ENCODE results near the gene ELMO1.

The ELMO1 gene

DNA sequence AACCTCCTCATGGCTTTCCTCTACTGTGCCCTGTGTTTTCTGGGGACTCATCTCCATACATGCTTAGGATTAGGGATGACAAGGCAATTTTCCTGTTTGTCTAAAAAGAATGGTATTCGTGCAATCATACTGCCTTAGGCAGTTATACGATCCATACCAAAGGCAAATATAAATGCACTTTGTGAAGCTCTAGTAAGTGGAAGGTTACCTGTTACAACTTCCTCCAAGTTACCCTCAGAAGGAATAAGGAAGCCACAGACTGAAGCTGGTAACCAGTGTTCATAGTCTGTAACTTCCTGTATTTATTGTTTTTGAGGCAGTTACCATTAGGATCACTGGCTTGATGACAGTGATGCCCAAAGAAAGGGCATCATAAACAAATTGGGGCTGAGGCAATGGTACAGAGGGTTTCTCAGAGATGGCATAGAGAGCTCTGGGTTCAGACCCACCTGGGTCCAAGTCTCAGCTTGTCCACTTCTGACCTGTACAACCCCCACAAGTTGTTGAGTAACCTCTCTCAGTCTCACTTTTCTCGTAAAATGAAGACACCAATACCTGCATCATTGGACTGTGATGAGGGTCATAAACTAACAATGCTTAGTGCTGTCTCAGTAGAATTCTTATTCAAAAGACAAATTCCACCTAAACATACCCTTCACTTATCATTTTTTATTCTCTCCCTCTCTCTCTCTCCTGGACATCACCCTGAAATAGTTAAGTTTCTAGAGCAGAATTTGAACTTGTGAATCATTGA, 138.2 kb downstream of the ELMO1 start:
- DNase-seq (ENCODE audit: low read depth), result no peak

DNA sequence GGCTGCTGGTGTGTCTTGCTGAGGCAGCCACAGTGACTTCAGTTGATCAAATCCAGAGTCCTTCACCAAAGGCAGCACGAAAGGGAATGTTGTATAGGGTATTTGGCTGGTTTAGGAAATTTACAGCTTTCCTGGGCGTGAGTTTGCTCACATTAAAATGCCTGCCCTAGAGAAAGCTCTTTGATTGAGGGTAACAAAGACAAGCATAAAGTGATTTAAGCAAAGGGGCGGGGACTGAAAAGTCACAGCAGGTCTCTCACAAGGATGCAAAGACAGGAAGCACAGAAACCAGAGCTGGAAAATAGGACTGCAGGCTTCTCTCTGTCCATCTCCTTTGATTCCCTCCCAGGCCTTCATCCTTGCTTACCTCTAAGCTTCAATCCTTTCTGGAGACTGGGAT, 139.2 kb downstream of the ELMO1 start:
- DNase-seq (ENCODE audit: low read depth), result no peak

DNA sequence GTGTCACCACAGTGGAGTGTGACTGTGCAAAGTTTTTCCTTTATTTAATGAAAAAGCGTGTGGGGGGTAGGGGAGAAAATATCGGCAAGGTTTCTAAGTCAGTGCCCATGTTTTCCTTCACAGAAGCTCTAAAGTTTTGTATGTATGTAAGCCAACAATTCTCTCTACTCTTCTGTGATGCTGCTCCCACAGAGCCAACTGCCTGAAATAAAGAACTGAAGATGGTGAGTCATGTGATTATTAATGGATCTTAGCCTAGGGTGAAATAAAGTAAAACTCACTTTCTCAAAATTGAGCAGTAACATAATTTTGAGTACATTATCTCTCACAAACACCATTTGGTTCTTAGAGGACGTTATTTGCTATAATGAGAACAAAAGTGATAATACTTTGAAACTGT, 143.7 kb downstream of the ELMO1 start:
- DNase-seq (ENCODE audit: low read depth), result no peak

GRCh38 chr7:37297546-37297945, 151.1 kb downstream of the ELMO1 start:
- no peak for DNase-seq (ENCODE audit: low read depth)

DNA sequence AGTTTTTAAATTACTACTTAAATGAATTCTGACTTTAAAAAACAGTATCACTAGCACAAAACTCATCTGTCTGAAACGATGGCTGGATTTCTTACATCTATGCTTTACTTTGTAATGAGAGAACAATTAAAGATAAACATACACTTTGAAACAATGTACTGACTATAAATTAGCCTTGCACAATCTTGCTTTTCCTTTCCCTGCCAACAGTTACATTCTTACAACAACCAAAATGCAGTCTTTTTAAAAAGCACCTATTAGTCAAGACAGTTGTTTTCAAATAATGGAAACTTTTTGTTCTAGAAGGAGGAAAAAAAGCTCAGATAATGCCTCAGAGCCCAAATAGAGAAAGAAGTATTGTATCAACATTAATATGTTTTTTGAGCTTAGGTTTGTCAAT, 153.3 kb downstream of the ELMO1 start:
- no peak for DNase-seq (ENCODE audit: low read depth)

- no peak for DNase-seq (ENCODE audit: low read depth)
Measured at GRCh38 chr7:37290731-37291130, 157.9 kb downstream of the ELMO1 start.

- no peak for DNase-seq (ENCODE audit: low read depth)
Measured at GRCh38 chr7:37289781-37290180, 158.9 kb downstream of the ELMO1 start.

DNA sequence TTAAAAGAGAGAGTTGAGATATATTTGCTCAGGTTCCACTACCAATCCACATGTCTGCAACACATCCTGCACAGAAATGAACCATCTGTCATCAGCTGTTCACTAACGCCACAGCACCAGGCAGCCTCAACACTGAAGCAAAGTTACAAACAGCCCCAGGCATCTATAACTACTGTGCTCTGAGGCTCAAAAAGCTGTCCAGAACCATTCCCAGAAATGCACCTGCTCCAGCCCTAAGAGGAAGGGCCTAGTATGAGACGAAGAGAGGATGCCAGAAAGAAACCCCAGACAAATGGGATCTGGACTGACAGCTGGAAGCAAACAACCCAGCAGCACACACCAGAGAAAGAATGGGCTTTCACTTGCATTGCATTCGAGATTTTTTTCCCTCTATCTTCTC, 159.3 kb downstream of the ELMO1 start:
- no peak for DNase-seq (ENCODE audit: low read depth)

- DNase-seq (ENCODE audit: low read depth), result no peak
Measured at GRCh38 chr7:37287131-37287855, 161.4 kb downstream of the ELMO1 start.

DNA sequence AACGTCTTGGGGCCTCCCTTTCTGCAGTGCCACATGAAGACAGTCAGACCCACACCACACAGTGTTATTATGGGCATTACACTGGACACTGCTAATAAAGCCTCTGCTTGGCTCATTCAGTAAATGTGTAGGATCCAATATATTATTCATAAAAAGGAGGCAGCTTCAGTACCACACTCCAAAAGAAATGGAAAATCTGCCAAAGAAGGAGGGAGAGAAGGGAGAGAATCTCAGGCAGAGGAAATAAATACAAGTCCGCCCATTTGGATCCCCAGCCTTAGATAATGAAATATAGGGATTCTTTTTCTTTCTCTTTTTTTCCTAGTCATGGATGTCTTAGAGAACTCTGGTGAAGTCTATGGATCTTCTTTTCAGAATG, 162.2 kb downstream of the ELMO1 start:
- DNase-seq (ENCODE audit: low read depth), result no peak

- DNase-seq (ENCODE audit: low read depth), result no peak
Measured at GRCh38 chr7:37285706-37286453, 162.8 kb downstream of the ELMO1 start.

- DNase-seq (ENCODE audit: low read depth), result peak; percentile 11
Measured at GRCh38 chr7:37284805-37285231, 163.8 kb downstream of the ELMO1 start.

DNA sequence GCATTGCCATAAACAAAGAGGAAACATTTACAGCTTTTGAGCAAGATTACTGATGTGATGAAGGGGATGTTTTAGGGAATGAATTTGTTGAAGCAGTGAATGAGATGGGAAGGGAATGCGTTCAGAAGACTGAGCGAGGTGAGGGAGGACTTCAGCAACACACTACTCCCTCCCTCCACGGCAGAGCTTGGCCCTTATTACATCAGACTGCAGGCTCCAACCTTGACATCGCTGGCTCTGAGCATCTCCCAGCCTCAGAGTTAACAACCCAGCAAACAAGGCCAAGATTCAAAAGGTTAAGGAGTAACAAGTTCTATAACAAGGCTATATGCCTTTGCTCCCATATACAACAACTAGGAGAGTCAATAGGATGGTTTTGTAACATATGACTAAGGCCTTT, 164.4 kb downstream of the ELMO1 start:
- DNase-seq (ENCODE audit: low read depth), result no peak

GRCh38 chr7:37283716-37284115, 164.9 kb downstream of the ELMO1 start:
- DNase-seq (ENCODE audit: low read depth), result no peak

DNA sequence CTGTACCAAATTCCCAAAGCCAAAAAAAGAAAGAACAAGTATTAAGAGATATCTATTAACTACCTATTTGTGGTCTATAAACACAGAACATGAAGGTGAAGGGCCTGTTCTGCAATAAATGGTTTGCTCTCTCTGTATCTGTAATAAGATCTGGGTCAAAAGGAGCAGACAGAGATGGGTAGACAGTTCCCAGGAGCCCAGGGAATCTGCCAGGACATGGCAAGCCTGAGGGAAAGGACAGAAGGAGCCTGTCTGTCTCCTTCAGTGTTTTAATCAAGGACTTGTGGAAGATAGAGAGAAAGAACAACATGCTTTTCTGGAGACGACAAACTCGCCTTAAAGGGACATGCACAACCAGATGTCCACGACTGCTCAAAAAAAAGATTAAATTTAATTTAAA, 165.7 kb downstream of the ELMO1 start:
- DNase-seq (ENCODE audit: low read depth), result no peak

DNA sequence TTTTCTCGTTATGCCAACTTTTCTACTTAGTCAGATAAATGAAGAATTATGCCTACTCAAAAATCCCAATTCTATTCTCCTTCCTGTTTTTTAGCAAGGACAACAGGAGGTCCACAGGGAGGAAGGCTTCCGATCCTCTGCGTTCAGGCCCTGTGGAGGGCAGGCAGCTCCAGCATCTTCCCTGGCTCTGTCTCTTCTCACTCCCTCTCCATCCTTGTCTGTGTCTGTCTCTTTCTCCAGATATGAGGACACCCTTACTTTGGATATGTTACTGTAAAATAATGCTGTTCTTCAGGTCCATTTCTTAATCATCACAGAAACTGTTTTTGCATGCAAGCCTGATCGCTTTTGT, 166.6 kb downstream of the ELMO1 start:
- DNase-seq (ENCODE audit: low read depth), result no peak

- DNase-seq (ENCODE audit: low read depth), result no peak
Measured at GRCh38 chr7:37281368-37282092, 167.1 kb downstream of the ELMO1 start.

DNA sequence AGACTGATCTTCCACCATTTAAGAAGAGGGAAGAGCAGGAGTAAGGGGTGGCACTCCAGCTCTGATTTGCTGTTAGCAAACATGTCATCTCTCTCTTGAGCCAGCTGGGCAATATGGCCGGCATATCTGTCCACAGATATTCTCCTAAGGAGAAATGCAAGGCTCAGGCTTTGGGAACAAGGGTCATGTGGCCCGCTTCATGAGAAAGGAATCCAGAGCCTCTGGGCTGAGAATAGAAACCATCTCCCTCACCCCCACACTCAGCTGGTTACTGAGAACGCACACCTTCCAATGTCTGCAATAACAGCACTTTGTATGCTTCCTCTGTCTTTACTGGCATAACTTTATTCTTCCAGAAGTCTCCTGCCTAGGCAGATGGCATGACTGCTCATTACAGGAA, 171.2 kb downstream of the ELMO1 start:
- no peak for DNase-seq (ENCODE audit: low read depth)

DNA sequence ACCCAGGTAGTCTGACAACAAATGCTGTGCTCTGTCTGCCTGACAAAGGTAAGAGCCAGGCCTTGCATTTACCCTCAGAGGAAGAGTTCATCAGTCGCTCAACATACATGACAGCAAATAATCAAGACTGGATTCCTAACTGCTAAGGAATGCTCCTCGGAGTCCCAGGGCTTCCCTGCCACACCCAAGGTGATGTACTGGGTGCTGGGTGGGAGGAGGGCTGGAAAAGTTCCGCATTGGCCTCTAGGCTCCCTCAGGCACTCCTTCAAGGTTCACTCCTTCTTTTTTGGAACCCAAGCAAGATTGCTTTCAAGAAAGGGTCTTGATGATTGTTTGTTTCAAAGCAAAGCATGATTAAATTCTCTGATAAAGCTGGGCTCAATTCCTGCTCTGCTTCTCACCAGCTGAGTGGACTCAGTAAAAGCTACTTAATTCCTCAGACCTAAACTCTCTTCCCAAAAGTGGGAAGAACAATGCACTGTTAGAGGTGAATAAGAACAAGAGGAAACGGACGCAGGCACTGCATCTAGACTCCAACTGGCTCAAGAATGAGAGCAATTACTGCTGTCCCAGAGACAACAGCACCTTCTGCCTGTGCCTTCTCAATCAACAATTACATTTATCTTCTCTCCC, 173.5 kb downstream of the ELMO1 start:
- no peak for DNase-seq (ENCODE audit: low read depth)

GRCh38 chr7:37273891-37274290, 174.8 kb downstream of the ELMO1 start:
- DNase-seq (ENCODE audit: low read depth), result no peak

- DNase-seq (ENCODE audit: low read depth), result no peak
Measured at GRCh38 chr7:37269711-37270508, 178.8 kb downstream of the ELMO1 start.

All from stimulated activated CD8-positive, alpha-beta memory T cell treated with anti-CD3 and anti-CD28 coated beads, Interleukin-4, amount 100 ng/mL, for 24 hours (primary cell).